Endometrium (tissue), 2 donors: Measurements from ENCODE around the gene CYP27B1.

Experiments
- FAIRE-seq: peaks from 2 replicates; lab custom pipeline; 2012; peaks lifted over from hg19 to GRCh38; lab: Jason Lieb, UNC
- donor health status: control.
- donor health status: control.

CYP27B1 gene, protein sequence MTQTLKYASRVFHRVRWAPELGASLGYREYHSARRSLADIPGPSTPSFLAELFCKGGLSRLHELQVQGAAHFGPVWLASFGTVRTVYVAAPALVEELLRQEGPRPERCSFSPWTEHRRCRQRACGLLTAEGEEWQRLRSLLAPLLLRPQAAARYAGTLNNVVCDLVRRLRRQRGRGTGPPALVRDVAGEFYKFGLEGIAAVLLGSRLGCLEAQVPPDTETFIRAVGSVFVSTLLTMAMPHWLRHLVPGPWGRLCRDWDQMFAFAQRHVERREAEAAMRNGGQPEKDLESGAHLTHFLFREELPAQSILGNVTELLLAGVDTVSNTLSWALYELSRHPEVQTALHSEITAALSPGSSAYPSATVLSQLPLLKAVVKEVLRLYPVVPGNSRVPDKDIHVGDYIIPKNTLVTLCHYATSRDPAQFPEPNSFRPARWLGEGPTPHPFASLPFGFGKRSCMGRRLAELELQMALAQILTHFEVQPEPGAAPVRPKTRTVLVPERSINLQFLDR

GRCh38 chr12:57766464-57767304 is at the start of gene CYP27B1:
TSS of gene CYP27B1 (minus strand) at chr12:57767078. CDS start at chr12:57767041, 37 bp downstream.
- FAIRE-seq = no peak

DNA sequence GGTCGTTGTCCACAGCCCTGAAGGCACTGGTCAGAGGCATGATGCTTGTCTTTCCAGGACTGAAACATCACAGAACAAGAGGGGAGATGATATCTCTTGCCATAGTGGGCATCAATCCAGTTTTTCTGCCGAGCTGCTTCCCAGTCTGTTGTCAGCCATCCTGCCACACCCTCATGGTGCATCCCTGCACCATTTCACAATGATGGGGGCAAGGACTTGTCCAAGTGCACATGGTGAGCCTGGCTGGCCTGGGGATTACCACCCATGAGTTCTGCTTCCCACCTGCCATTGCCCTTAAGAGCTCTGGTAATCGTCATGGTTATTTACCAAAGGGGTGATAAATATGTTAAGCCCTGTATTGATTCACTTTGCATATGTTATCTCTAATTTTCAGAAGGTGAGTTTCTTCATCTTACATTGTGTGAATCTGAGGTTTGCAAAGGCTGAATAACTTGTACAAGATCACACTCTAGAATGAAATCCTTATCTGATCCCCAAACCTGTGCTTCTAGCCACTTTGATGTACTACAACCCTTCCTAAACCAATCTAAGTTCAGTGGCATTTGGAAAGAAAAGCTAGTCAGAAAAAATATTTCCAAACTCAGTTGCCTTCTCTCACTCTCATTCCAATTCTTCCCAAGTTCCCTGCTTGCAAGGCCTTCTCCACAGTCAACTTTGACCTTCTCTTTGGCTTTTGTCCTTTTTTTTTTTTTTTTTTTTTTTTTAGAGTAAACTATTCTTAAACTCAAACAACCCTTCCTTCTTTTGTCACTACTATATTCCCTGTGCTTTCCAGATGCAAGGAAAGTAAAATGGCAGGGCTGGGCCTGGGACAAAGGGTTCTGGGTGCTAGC is 49.4 kb upstream of the CYP27B1 start:
- FAIRE-seq = no peak

- FAIRE-seq = no peak
Measured at GRCh38 chr12:57815177-57816000, 48.5 kb upstream of the CYP27B1 start.

DNA sequence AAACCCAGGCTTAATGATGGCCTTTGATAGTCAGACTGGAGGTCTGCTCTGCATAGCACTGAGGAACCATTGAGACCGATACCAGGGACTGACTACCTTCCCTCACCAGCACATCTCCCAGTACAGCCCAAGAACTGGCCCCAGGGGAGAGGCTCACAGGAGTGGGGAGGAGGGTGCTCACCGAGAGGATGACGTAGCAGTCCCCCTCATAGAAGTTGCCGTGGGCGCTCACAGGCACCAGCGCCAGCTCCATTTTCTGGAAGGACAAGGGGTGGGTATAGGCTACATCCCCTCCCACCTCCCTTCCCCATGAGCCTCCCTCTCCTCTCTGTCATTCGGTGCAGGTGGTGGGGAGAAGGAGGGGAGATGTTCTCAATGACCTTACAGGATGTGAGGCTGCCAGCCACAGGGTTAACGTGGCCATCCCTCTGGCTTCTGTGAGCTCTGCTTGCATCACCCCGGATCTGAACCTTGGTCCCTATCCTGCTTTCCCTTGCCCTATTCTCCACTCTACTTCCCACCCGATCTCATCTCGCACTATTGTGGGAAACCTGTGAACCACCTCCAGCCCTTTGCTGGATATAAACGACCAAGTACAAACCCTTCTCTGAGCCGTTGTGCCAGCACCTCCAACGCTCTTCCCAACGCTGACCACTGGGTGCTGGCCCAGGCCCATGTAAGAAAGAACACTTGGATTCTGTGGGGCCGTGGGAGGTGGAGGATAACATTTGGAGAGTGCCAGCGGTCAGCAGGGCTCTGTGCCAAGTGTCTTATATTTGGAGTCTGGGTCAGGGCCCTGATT is 47.3 kb upstream of the CYP27B1 start:
- no peak for FAIRE-seq

DNA sequence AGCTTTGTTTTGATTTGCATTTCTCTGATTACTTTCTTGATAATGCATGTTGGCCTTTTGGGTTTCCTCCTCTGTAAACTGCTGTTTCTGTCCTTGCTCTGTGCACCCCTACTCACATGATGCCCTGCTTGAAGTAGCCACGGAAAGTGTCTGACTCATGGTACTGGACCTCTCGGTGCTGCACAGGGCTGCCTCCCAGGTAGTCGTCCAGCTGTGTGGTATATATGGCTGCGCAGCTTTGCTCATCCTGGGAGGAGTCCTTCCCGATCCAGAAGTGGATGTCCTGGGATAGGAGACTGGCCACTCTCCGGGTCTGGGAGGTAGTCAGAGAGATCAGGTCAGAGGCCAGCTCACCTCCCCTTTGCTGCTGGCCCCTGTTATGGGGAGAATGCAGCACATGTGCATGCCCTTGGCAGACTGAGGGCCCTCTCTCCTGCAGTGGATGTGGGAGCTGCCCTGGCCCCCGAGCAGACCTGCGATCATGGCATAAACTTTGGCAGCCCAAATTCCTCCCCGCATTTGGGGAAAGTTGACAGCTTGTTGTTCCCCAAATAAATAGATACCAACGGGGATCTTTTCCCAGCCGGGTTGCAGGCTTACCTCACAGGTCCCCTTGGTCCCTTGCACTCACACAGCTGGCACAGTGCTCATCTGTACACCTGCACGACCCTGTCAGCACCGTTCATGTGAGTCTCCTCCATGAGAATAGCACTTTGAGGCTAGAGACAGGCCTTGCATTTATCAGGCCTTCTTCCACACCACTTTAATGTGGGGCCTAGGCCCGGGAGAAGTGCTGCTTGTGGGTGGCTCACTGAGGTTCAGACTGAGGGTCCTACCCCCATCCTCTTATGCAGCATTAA is 46.5 kb upstream of the CYP27B1 start:
- FAIRE-seq = no peak

DNA sequence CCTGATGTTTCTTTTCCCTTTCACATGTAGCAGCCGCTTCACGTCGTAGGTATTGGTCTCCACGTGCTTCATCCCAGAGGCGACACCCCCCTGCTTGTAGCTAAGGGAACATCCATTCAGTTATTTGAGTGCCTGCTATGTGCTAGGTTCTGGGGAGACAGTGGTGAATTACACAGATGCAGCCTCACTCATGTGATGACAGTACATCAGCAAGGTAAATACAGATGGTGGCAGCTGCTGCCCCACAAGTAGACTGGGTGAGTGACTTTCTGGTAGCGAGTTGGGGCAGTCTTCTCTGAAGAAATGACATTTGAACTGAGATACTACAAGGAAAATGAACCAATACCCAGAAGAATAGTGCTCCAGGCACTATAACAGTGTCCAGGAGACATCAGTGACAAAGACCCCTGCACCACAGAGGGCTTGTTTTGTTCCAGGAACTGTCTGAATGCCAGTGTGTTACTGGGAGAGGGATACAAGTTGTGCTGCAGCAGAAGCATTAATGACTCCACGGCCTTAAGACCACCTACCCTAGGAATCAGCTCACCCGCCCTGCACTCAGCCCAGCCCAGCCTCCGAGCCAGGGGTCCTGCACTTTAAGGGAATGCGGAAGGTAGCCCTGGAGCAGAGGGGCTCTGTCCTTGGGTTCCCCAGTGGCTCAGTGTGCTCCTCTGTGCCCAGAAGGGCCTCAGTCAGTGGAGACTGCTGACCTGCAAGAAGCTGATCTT is 44.3 kb upstream of the CYP27B1 start:
- FAIRE-seq = no peak

GRCh38 chr12:57810450-57810849 is 43.6 kb upstream of the CYP27B1 start:
- no peak for FAIRE-seq

DNA sequence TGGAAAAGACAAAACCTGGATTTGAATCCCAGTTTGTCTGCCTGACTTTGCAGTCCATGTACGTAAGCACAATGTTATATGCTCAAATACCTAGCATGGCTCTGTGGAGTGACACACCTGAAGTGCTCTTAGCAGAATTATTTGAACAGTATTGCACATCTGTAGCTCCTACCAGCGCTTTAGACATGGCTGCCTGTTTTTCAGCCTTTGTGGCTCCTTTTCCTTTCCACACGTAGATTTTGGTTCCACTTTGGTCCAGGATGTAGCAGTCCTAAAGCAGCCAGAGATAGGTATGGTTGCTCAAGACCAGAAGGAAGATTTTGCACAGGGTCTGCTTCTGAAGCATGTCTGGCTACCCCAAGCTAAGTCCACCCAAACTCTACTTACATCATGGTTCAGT is 42.5 kb upstream of the CYP27B1 start:
- no peak for FAIRE-seq

DNA sequence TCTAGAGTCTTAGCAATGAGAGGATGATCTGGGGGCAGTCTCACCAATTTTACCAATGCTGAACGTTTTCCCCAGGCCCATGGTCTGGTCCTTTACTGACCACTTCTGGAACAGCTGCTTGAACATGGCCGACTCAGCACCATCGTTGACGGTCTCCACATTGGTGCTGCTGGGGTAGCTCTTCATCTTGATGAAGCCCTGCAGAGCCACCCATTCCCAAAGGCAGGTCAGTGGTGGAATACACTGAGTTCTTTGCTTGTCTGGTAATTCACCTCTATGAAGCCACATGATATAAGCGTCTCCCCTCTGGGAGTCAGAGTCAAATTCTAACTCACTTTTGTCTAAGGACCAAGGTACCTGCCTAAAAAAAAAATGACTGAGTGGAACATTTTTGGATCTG is 41.5 kb upstream of the CYP27B1 start:
- FAIRE-seq = no peak

GRCh38 chr12:57807285-57807684 is 40.4 kb upstream of the CYP27B1 start:
- no peak for FAIRE-seq

DNA sequence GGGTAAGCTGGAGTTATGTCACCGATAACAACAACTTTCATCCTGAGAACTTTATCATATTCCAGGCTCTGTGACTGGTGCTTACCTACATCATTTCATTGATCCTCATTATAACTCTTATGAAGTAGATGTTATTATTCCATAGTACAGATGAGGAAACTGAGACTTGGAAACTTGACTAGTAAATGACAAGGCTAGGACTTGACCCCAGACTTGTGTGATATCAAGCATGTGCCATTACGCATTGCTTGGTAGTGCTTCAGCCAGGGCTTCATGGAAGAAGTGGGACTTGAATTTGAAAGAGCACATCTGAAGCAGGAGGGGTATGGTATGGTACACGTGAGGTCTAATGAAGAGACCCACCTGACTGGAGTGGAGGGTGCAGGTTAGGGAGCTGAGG is 39.8 kb upstream of the CYP27B1 start:
- no peak for FAIRE-seq

GRCh38 chr12:57803319-57803893 is 36.5 kb upstream of the CYP27B1 start:
- no peak for FAIRE-seq

- FAIRE-seq = no peak
Measured at GRCh38 chr12:57802607-57803006, 35.7 kb upstream of the CYP27B1 start.

DNA sequence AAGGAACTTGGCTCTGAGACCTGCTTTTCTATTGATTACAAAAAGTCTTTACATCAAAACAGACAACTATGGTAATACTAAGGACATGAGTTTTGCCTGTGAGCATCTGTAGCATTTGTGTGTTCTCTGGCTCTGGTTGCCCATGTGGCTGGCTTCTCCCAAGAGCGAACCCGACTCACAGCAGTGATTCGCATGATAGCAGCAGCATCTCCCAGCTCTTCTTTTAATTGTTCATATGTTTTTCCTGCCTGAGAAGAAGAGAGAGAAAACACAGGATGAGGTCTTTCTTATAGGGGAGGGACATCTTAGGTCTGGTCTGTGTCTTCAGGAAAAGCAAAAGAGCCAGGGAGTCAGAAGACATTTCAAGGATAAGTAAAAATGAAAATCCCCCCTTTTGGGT is 34.1 kb upstream of the CYP27B1 start:
- FAIRE-seq = no peak

- FAIRE-seq = no peak
Measured at GRCh38 chr12:57797933-57798332, 31.1 kb upstream of the CYP27B1 start.

GRCh38 chr12:57796996-57797395 is 30.1 kb upstream of the CYP27B1 start:
- FAIRE-seq = no peak

GRCh38 chr12:57795354-57795753 is 28.5 kb upstream of the CYP27B1 start:
- no peak for FAIRE-seq

- FAIRE-seq = no peak
Measured at GRCh38 chr12:57793920-57794319, 27.0 kb upstream of the CYP27B1 start.
